Skin epidermis (tissue), 12 donors: Measurements from ENCODE around the gene NR3C2.

Experiments used
- H3K27ac ChIP-seq, 21 experiments: fragments of 200-600 bp; sonication (generic) in 11 of 21; one replicate each; pipeline ENCODE4 v1.5.0; 2020; ENCODE audit warnings: mild to moderate bottlenecking in 3 of 21, inconsistent platforms in 2 of 21, moderate library complexity in 2 of 21
- H3K4me3 ChIP-seq, 7 experiments: fragments of 200-600 bp; sonication (generic) in 2 of 7; one replicate each; pipeline ENCODE4 v1.5.0; 2020; ENCODE audit warnings: inconsistent platforms in 2 of 7, mild to moderate bottlenecking in 2 of 7, moderate library complexity in 1 of 7

Gene NR3C2

DNA sequence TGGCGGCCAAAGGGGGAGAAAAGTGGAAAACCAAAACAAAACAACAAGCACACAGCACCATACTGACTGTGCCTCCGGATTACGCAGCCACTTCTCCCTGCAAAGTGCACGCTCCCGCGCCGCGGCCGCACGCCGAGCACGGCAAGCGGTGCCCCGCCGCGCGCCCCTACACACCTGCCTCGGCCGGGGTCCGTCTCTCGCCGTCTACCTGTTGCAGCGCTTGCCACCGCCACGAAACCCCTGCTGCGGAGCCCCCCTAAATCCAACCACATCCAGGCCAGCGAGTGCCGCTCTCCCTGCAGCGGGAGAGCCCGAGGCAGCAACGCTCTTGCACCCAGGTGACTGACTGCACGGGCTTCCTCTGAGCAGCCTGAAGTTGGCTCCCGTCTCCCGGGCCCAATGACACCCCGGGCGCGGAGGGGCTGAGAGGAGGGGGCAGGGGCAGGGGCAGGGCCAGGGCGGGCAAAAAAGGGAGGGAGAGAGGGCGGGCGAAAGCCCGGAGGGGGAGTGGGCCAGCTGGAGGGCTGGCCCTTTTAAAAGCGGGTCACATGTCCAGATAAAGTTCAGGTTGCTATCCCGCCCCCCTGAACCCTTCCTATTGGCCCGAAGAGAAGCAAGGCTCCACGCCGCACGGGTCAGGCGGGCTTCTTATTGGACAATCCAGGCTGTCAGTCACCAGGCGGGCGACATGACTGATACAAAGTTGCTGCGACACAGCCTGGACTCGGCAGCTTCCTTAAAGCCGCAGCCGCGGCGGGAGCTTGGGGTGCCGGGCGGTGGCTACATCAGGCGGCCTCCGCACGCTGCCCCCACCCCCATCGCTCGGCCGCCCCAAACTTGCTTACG, at the start of gene NR3C2:
NR3C2 (minus strand) TSS at position 429 of the 846 bp plus-strand sequence.
- Histone ChIP-seq H3K27ac (peak within 1 kb of the TSS; percentile 24 to 96 (median 86)), H3K4me3 (peak within 1 kb of the TSS; percentile 67 to 85 (median 73))

DNA sequence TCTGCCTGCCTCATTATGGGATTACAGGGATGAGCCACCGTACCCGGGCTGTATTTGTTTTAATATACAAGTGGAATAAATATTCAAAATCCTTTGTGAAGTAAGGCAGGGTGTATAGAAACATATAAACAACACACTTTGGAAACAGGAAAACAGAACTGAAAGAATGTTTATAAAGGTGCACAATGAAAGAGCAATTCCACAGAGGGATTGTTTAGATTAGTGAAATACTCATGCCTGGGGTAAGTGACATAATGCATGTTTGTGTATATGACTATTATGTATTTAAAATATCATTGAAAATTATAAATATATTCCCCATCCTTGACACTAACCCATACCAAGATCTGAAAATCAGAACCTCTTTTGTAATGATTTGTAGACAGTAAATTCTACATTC, 45.0 kb upstream of the NR3C2 start:
- Histone ChIP-seq H3K27ac (no peak overlapping the region), H3K4me3 (no peak overlapping the region)

DNA sequence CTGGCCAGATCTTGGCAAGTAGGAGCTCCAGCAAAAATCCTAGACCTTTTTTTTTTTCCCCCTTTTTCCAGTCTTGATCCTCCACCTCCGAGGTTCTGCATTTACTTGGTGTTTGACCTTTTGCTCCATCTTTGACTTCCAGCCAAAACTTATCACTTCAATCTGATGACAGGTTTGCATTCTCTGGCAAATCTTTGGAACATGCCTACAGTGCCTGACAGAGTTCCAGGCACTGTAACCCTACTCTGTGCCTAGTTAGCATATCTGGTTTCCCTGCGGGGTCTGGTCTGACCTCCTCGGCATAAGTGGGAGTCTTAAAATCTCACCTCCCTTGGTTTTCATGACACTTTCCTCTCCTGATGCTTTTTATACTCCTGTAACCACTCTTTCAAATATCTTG, 39.4 kb upstream of the NR3C2 start:
- Histone ChIP-seq H3K27ac (no peak overlapping the region), H3K4me3 (no peak overlapping the region)

DNA sequence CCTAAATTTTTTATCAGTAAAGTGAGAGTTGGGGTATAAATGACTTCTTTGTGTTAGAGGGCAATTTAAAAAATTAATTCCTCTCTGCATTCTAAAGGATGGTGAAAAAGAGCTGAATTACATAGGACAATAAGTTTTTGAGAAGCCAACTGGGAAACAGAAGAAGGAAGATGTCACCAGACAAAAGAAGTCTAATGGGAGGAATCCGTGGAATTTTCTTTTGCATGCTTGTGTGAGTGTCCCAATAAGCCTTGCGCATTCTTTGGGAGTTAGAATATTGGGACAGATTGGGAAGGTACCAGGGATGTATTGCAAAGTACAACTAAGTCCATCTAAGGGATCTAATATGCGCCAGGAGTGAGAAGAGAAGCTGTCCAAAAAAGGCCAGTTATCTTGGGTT, 35.1 kb upstream of the NR3C2 start:
- H3K4me3 ChIP-seq: no peak overlapping the region
- no peak overlapping the region for H3K27ac ChIP-seq

DNA sequence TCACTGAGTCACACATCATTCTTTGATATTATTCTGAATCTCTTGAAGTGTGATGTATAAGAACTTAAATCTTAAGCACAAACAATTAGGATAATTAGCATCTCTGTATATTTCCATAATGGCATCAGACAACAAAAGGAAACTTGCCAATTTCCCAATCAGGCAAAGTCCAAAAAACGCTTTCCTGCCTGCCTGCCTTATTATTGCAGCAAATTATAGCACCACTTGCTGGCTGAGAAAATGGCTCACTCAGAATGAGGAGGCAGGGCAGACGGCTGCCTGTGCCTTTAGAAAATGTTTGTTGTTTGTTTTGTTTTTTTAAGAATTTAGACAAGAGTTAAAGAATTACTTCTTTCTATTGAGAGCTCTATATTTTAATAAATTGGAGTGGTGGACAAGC, 27.7 kb upstream of the NR3C2 start:
- H3K27ac ChIP-seq: no peak overlapping the region
- H3K4me3 ChIP-seq: no peak overlapping the region

DNA sequence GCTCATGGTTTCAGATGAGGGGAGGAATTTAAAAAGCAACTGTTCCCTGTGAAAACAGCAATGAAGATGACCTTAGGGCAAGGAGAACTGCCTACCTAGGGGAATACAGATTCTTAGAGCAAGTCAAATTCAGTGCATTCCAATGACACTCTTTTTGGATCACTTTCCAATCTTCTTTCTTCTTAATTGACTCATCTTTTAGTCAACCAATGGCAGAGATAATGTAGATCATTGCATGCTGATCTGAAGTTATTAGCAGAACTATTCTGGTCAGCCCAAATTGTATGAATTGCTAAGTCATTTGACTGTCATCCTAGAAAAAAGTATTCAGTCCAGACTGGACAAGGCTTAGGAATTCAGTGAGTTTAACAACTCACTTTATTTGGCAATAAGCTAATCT, 12.6 kb upstream of the NR3C2 start:
- Histone ChIP-seq H3K27ac (no peak overlapping the region), H3K4me3 (no peak overlapping the region)

DNA sequence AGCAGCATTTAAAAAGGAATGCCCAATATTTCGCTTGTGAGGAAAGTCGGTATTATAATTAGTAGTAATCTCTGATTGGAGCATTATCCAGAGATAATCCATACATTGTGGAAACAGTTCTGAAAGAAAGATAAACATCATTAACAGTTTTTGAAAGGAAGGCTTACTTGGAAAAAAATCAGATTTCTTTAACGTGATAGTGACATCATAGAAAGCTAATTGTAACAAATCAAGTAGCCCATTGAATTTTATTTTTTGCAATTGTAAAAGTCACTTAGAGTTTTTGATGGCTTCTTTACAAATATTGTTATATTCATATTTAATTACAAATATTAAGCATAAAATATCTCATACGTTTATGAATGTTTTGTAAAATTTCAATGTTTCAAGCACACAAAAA, 11.6 kb upstream of the NR3C2 start:
- Histone ChIP-seq H3K27ac (no peak overlapping the region), H3K4me3 (no peak overlapping the region)

DNA sequence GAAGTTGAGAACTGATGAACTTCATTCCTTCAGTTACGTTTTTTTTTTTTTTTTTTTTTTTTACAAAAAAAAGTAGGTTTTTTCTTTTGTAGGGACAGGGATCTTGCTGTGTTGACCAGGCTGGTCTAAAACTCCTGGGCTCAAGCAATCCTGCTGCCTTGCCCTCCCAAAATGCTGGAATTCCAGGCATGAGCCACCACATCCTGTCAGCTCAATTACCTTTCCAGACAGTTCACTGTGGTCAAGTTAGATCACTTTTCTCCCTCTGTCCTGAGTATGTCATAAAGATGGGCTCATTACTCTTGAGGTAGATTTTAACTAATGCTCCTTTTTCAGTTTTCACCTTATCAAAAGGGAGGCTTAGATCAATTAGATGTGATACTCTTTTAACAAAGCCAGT, 10.8 kb upstream of the NR3C2 start:
- Histone ChIP-seq H3K27ac (no peak overlapping the region), H3K4me3 (no peak overlapping the region)

DNA sequence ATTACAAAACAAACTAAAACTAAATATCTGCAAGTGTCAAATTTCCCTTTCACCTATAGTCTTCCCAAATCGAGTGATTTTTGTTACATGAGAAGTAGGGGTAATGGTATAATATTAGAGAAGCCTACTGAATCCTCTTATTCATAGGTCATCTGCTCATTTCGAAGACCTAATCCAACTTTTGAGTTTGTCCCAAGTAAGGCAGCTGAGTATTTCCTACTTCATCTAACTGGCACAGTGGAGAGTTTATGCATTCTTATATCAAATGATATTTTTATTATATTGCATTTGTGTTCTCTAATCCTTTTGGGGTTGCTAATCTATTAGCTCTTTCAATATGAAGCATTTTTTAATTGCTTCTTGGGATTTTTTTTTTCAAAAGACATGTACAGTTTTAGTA, 7.7 kb upstream of the NR3C2 start:
- H3K27ac ChIP-seq: no peak overlapping the region
- no peak overlapping the region for H3K4me3 ChIP-seq

DNA sequence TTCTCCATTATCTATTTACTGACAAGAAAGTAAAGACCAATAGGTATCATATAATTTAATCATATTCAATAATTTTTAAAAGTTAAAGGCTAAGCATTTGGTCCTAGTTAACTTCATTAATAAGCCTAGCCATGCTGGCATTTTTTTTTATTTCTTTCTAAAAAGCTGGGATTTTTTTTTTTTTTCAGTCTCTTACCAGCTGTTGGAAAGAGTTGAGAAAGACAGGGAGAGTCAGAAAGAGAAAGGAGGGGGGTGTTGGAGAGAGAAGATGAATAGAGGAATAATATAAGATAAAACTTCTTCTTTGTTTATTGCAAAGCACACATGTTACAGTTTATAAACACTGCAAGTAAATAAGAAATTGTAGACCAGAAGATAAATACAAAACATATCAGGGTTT, 5.9 kb upstream of the NR3C2 start:
- Histone ChIP-seq H3K27ac (no peak overlapping the region), H3K4me3 (no peak overlapping the region)

DNA sequence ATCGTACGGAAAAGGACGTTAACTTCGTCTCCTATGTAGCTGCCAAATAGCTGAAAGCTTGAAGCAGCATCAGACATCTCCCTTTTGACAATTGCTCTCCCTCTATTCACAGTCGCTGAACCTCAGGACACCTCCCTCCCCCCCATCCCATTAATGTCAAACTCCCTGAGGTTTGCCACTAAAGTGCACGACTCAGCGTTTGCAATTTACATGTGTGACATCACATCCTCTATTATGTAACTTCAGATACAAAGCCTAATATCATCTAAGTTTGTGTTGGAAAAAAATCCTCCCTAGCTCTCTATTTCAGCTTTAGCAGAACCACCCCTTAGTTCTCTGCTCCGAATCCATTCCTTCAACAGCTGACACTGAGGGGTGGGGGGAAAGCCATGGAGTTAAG, 5.5 kb upstream of the NR3C2 start:
- Histone ChIP-seq H3K4me3 (no peak overlapping the region), H3K27ac (peak overlapping the region in 1 of 21 experiments; percentile 12)

DNA sequence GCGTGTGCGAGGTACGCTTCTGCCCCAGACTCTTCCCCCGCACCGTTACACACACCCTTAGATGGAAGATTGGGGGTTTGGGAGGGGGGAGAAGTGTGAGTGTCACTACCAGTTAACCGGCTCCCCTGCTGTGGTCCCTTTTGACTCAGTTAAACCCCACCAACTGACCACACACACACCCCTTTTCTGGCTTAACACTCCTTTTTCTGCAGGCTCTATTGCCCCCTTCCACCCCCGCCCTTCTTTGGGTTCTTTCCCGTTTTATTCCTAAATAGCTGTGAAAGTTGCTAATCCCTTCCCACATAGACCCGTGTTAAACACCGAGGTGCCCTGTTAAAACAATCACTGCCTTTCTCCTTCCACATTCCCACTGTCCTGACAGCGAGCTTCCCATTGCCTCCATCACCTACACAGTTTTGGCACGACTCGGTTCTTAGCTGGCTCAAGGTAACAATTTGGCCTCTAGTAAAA, 3.7 kb upstream of the NR3C2 start:
- Histone ChIP-seq H3K4me3 (peak overlapping the region; percentile 67 to 85 (median 73)), H3K27ac (peak overlapping the region in 13 of 21 experiments; percentile 20 to 96 (median 78))

DNA sequence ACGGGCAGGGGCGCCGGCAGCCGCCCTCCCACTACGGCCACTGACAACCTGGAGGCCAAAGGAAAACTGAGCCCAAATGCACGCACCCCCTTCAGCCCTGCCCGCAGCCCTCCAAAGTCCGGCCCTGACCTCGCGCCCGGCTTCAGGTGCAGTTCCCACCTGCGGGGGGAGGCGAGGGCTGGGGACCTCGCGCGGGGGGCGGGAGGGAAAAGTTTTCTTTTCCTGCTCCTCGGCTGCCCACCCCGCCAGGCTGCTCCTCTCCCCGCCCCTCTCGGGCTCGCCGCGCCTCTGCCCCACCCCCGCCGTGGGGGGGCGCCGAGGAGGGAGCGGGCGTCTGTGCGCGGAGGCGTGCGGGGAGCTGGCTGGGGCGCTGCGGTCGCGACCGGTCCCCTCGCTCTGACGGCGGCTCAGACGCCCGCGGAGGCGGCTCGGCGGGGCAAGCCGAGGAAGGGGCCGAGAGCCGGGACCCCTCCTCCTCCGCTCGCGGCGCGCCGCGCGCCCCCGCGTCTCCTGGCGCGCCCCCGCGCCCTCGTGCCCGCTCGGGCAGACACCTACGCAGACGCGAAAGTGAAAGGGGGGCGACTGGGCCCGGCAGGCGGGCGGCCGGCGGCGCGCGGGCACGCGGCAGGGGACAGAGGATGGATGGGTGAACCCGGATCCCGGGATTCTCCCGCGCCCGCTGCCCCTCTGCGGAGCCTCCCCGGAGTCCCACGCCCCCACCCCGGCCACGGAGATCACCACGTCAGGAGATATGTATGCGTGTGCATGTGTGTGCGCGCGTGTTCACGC, 3.1 kb upstream of the NR3C2 start:
- H3K4me3 ChIP-seq: peak overlapping the region; percentile 67 to 85 (median 73)
- peak overlapping the region in 16 of 21 experiments; percentile 11 to 96 (median 71) for H3K27ac ChIP-seq

DNA sequence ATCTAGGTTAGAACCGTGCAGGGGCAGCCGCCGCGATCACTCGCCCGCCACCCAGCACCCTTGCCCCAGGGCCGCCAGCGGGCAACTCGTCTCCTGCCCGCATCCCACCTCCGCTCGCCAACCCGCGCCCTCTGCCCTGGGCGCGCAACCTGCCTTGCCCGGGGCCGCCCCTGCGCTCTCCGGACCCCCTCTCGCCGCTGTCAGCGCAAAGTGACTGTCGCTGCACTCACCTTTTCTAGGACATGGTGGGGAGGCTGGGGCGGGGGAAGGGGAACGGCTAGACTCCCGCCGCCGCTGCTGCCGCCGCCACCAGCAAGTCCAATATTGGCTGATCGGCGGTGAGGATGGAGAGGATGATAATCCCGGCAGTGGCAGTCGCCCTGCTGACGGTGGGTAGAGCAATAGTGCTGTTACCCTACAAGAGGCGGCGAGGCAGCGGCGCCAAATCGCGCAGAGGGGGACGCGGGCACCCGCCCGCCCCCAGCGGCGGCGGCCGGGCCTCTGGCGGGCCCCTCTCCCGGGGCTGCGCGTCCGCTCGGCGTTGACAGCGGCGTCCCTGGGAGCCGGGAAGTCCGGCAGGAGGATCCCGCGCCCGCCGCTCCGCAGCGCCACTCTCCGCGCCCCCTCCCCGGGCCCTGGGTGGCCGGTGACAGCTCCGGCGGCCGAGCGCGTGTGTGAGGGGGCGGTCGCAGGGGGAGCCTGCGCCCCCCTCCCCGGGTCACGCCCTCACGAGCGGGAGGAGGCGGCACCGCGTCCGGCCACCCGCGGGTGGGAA, 2.3 kb upstream of the NR3C2 start:
- H3K27ac ChIP-seq: peak overlapping the region in 17 of 21 experiments; percentile 11 to 96 (median 67)
- peak overlapping the region; percentile 67 to 85 (median 73) for H3K4me3 ChIP-seq

DNA sequence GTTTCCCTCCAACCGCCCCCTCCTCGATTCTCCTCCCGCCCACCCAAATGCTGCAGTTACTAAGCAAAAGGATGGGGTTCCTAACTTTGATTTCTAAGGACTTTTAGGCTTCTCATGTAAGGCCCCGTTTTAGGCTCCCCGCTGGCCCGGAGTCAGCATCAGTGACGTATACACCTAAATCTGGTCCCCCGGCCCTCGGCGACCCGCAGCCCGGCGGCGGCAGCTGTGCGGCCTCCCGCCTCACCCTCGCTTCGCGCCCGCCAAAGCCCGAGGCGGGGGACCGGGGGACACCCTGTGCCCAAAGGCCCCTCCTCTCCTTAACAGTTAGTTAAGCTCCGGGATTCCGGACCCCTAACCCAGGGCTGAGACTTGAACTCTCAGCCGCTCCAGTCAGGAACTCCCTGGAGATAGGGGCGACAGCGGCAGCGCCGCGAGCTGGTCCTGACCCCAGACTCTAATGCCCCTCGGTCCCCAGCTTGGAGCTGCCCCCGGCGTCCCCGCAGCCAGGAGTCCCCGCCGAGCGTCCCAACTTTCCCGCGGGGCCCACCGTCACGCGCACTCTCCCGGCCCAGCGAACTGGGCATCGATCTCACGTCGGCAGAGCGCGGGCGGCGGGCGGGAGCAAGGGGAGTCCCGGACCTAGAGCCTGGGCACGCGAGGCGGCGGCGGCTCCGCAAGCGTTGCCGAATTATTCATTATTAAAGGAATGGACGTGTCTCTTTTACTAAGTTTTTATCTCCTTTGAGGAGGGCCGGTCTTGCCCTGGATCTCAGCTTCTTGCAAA, 1.5 kb upstream of the NR3C2 start:
- Histone ChIP-seq H3K27ac (peak overlapping the region in 15 of 21 experiments; percentile 2 to 96 (median 75)), H3K4me3 (peak overlapping the region; percentile 67 to 85 (median 73))

DNA sequence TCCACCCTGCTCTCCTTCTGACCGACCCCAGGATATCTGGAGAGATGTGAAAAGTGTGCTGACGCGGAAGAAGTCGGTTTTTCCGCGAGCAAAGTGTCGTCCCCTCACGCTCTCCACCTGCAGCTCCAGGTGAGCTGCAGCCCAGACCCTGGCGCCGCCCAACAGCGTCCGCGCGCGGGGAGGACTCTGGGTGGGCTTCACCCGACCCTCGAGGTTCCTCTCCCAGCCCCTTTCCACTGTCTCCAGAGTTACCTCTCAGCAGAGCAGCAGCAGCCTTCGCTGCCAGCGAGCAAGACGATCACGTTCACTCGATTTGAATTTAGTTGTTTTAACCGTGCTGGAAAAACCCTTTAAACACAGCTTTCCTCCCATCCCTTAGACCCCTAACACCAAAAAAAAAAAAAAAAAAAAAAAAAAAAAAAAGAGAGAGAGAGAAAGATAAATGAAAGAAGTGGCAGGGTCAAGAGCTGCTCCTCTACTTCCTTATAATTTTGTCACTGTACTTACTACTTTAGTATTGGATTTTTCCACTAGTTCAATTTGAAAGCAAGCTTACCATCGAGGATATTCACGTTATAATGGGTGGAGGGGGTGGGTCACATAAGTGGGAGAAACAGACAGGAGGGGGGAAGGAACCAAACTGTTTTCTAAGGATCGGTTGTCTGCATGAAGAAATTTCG, 758 bp upstream of the NR3C2 start:
- H3K27ac ChIP-seq: peak overlapping the region; percentile 24 to 96 (median 86)
- H3K4me3 ChIP-seq: peak overlapping the region; percentile 67 to 85 (median 73)

DNA sequence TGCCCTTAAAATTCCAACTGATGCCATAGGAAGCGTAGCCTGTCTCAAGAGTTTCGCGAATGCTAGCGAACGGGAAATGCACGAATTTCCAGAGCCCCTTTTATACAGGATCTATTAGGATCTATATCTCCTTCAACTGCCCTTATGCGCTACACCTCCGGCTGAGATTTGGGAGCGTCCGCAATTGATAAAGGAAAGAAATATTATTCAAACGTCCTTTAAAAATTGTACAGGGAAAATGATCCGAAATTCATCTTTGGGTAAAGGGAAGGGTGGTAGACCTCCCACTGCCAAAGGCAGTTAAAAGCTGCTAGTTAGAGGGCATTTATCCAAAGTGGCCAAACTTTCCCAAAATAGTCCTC, 609 bp downstream of the NR3C2 start:
- H3K27ac ChIP-seq: peak overlapping the region in 16 of 21 experiments; percentile 2 to 95 (median 80)

DNA sequence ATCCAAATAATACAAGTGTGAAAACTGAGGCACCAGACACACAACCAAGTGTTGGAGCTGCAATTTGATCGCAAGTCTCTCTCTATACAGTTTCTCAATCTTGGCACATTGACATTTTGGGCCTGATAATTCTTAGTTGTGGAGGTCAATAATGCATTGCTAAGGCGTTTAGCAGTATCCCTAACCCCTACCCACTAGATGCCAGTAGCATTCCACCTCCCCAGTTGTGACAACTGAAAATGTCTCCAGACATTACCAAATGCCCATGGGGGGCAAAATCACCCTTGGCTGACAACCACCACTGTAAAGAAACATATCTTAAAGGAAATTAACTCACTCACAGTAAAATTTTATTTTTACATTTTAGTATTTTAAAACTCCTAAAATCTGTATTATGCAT, 4.2 kb downstream of the NR3C2 start:
- no peak overlapping the region for H3K27ac ChIP-seq

More for the DNA sequence above, 609 bp downstream of the NR3C2 start:
- peak overlapping the region; percentile 67 to 85 (median 73) for H3K4me3 ChIP-seq

DNA sequence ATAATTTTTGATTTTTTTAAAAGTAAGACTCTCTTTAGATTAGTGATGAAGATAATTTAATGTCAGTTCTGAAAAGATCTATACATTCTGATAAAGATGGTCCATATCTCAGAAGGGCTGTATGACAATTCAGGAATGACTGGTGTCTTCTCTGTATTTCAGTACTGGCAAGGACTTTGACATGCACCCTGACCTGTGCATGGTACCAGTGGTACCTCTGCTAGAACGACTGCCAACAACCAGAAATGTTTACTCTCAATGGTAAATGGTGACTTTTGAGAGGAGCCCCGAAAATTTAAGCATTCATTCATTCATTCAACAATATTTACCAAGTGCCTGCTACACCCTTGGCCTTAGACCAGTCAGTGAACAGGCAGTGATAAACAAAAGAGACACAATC, 4.8 kb downstream of the NR3C2 start:
- no peak overlapping the region for H3K27ac ChIP-seq

More for the DNA sequence above, 4.2 kb downstream of the NR3C2 start:
- no peak overlapping the region for H3K4me3 ChIP-seq

More for the DNA sequence above, 4.8 kb downstream of the NR3C2 start:
- H3K4me3 ChIP-seq: no peak overlapping the region
